ENCODE data around the gene RASD1.
"Not testable (repeated sequence)": the region's sequence is repeated elsewhere in the genome, so short reads cannot be mapped to it uniquely, and the experiment has no call there.

Gene RASD1

DNA sequence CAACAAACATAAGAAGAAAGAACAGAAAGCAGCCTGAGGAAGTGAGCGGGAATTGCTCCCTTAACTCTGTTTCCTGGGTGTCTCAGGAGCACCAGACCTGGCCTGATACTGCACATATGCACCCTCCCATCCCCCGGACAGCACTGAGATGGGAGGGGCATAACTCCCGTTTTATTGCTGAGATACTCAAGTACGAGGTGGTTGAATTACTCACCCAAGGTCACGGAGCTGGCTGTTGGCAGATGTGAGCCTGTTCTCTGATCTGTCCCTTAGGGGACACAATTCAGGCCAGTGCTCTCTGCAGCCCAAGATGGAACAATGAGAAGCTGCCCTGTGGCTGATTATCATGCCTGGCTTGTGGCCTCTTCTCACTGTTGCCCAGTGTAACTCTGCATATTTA is 28.5 kb downstream of the RASD1 start:
- DNase-seq, result no peak

DNA sequence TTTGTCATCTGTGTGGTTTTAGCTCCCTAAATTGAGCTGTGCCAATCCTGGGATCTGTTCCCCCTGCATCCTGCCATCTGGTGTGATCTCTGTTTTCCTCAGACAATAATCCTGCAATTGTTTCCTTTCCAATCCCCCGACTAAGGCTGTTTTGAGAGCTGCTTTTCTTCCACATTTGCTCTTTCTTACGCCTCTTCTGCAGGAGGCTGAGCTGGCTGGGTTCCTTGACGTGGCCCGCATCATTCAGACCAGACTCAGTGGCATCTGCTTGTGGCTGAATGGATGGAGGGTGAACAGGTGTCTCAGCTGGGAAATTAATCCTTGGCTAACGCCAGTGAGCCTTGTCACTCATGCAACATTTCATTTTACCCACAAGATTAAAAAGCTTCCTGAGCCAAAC is 29.2 kb downstream of the RASD1 start:
- DNase-seq, result no peak

DNA sequence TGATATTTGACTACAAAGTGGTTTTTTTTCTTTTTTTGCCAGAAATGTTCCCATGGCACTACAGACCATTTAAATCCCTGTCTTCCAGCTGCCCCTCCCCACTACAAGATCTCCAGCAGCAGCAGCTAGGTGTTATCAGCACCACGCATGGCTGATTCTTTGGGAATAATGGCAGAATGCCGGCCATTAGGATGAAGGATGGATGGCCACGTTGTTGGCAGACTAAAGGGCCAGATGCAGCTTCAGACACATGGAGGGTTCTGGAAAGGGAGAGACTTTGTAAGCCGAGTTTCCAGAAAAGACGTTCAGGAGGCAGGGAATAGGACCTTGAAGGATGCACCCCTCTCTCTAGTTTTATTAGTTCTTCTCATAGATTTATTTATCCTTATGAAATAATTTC is 29.7 kb downstream of the RASD1 start:
- DNase-seq, result no peak

DNA sequence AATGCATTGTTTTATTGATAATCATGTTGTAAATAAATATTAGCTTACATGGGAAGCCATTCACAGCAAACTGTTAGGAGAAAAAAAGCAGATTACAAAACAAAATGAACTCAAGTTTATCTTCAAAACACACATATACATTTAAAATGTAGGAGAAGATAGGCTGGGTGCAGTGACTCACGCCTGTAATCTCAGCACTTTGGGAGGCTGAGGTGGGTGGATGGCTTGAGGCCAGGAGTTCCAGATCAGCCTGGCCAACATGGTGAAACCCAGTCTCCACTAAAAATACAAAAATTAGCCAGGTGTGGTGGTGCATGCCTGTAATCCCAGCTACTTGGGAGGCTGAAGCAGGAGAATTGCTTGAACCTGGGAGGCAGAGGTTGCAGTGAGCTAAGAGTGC is 30.3 kb downstream of the RASD1 start:
- DNase-seq, result not testable (repeated sequence)

DNA sequence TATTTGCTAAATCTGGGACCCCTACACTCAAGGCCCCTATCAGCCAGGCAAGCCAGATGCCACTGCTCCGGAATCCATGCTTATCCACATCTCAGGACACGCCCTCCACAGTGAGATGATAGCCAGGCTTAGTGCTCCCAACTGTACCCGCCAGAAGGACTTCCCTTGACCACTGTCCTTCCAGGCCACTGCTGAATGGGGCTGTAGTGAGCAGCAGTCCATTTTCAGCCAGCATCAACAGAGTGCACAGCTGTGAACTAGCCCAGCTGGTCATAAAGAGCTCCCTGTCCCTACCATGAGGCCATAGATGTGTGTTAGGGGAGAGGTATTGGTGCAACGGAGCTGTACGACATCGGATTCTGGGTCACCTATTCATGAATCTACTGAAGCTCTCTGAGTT is 32.4 kb downstream of the RASD1 start:
- no peak for DNase-seq

DNA sequence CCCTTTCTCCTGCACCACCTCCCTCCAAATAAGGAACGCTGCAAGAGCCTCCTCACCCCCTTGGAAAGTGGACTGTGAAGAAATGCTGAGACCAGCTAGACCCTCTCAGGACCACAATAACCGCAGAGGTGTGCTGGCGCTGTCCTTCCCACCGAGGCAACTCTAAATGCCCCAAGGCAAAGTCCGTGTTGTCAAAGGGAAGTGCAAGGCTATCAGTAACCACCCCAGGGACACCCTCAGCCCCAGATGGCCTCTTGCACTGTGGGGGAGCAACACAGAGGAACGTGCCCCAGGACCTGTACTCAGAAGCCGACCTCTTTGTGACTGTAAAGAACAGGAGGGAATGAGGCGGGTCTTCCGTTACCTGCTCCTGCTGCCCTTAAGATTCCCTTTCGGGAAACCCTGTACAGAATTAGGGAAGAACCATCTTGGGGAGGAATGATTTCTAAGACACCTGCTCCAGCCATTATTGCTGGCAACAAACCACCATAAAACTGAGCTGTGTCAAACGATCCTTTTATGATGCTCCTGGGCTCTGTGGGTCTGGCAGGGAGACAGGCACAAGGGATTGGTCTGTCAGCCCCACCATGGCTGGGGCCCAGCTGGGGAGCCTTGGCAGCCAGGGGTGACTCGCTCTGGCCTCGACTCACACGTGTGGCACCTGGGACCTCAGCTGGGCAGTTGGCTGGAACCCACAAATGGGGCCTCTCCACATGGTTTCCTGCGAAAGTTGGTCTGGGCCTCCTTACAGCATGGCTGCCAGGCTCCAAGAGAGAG is 34.0 kb downstream of the RASD1 start:
- DNase-seq, result no peak

DNA sequence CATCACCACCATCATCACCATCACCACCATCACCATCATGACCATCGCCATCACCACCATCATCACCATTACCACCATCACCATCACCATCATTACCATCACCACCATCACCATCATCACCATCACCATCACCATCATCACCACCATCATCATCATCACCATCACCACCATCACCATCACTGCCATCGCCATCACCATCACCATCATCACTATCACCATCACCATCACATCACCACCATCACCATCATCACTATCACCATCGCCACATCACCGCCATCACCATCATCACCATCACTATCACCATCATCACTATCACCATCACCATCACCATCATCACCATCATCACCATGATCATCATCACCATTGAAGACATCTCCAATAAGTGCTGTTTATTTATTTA is 36.2 kb downstream of the RASD1 start:
- DNase-seq, result no peak

DNA sequence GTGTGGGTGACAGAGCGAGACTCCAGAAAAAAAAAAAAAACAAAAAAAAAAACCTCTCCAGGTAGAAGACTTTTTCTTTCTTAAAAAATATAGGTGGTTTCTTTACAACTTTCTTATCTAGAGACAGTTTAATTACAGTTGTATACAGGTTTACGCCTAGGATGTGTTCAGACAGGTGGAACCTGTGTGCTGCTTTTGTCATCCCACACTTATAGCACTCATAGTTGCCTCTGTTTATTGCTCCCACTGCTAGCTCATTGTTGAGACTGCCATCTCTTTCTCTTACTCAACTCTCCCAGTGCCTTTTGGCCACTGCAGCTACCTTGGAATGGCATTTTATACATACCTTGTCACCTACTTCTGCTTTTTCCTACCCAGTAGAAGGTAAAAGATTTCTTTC is 38.5 kb downstream of the RASD1 start:
- DNase-seq, result no peak

DNA sequence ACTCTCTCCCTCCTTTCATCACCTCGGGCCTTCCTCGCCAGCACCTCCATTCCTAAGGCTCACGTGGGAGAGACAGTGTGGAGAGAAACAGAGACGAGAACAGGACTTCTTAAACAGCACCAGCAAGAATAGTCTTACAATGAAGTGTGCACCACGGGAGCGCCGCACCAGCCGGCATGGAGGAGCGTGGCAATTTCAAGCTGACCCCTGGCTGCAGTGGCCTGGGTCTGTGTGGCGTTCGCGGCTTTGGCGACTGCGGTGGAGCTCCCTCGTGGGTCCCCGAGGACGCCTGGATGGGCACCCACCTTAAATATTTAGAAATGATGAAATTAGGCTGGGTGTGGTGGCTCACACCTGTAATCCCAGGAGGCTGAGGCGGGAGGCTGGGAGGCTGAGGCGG is 39.9 kb downstream of the RASD1 start:
- DNase-seq, result no peak

DNA sequence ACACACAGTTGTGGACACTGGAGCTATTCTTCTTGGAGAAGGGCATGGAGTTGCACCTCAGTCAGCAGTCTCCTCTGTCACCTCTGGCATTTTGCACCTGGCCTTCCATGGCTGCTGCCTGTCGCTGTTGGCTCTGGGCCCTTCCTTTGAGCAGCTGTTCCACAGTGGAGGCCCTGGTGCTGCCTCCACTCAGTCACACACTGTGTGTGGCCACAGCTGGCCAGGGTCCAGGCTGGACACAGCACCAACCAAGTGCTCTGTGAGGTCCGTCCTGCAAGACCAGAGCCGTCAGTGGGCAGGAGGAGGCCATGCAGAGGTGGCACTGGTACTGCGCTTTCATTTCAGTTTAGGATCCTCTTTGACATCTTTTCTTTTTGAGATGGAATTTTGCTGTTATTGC is 41.0 kb downstream of the RASD1 start:
- DNase-seq, result no peak

DNA sequence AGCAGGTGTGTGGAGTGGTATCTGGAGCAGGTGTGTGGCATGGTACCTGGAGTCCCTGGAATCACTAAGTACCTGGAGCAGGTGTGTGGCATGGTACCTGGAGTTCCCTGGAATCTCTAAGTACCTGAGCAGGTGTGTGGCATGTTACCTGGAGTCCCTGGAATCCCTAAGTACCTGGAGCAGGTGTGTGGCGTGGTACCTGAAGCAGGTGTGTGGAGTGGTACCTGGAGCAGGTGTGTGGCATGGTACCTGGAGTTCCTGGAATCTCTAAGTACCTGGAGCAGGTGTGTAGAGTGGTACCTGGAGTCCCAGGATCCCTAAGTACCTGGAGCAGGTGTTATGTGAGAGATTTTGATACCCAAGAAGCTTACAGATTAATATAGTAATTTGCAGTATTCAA is 41.5 kb downstream of the RASD1 start:
- DNase-seq, result not testable (repeated sequence)

DNA sequence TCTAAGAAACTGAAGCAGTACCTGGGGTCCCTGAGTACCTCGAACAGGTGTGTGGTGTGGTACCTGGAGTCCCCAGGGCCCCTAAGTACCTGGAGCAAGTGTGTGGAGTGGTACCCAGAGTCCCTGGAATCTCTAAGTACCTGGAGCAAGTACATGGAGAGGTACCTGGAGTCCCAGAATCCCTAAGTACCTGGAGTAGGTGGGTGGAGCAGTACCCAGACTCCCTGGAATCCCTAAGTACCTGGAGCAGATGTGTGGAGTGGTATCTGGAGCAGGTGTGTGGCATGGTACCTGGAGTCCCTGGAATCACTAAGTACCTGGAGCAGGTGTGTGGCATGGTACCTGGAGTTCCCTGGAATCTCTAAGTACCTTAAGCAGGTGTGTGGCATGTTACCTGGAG is 41.9 kb downstream of the RASD1 start:
- DNase-seq, result no peak

DNA sequence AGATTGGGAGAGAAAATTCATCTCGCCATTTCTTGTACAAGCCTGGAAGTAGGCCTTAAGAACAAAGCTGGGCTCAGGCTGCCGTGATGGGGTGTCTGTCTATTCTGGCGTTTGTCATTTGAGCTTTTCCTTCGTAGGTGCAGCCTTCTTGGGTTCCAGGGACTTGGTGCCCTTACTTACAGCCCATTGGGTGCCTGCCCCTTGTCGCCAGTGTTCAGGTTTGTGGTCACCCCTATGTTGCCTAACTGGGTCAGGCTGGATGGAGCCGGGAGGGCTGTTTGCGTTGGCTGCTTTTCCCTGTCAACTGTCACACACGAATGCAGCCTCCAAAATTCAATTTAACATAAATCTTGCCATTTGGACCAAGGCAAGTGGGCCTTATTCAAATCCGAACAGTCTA is 43.1 kb downstream of the RASD1 start:
- no peak for DNase-seq

DNA sequence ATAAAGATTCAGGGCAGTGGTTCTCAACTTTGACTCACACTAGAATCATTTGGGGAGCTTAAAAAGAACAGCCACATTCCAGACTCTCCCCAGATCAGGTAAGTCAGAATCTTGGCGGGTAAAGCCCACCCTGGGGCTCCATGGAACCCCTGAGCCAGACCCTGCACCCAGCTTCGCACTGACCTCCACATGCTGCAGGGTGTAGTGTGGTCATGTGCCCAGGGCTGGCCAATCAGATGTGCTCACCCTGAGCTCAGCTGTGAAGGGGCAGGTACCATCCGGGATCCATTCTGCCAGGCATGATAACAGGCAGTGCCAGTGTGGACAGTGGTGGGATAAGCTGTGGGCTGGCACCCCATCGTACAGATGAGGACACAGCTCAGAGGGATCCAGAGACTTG is 47.5 kb downstream of the RASD1 start:
- DNase-seq, result no peak

DNA sequence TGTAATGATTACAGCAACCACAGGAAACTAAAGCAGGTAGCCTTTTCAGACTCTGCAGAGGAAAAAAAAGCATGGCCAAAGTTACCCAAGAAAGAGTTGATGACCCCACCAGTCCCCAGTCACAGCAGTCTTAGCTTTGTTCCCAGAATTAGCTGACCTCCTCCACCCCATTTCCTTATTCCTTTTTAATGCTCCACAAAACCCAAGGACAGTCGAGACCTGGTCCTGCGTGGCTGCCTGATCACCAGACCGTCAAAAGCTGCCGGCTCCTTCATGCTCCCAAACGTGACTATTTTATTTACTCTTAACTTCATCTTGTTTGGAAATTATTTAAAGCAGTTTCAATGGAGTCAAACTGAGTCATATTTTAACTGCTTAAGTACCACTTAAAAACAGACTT is 48.1 kb downstream of the RASD1 start:
- DNase-seq, result no peak

DNA sequence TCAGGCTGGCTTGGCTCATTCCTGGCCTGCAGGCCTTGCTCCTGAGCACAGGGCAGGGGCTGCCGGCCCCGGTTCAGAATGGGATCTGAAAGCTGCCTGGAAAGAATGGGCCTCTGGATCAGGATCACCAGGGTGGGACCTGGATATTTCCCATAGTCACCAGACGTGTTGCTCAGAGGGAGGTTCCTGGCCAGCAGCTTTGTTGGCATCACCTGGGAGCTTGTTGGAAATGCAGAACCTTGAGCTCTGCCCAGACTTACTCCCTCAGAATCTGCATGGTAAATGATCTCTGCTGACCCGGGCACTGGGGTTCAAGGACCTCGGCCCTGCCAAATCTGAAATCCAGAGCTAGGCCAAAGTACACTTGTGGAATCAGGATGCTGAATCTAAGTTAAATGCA is 48.9 kb downstream of the RASD1 start:
- DNase-seq, result no peak

DNA sequence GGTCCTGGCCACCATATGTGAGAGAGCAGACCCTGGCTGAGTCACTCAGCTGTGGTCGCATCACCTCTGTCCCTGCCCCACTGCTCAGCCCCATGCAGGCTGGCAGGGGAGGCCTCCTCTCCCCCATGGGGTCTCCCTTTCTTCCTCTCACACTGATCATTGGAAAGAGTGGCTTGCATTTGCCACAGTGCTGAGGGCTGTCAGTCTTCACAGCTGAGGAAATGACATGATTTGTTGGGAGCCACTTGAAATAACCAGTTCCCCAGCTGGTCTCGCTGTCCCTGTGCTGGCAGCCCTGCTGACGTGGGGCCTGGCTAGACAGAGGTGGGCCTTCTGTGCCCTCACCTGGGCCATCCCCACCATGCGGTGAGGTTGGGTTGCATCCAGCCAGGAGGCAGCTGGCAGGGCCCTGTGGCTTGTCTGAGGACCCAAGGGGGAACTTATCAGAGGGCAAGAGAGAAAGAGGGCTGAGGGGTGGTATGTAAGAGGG is 49.5 kb downstream of the RASD1 start:
- DNase-seq, result no peak

DNA sequence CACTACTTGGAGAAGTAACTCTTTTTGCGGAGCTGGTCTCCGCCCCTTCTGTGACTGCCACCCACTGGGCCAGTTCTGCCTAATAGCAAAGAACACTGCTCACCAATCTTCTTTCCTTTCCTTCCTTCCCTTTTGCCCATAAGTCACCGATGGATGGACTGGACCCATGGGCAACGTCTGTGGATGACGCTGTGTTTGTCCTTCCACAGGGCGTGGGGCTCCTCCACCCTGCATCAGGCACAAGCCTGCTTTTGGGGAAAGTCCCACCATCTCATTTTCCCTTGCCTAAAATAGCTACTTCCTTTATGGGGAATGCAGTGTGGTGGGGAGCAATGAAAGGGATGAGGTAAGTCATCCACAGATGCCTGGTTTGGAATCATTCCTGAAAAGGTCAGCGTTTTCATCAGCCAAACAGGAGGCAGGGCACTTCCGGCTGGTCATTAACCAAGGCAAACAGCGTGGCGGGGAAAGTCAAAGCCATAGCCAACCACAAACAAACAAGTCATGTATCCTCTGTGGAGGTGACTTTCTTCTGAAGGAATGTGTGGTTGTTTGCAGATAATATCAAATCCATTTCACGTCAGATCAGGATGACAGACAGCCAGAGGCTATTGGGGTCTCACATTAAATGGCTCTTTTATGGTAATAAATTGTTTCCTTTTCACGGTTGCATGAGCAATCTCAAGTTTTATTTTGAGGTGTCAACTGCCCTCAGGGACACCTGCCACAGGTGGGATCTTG is 50.1 kb downstream of the RASD1 start:
- DNase-seq, result no peak

DNA sequence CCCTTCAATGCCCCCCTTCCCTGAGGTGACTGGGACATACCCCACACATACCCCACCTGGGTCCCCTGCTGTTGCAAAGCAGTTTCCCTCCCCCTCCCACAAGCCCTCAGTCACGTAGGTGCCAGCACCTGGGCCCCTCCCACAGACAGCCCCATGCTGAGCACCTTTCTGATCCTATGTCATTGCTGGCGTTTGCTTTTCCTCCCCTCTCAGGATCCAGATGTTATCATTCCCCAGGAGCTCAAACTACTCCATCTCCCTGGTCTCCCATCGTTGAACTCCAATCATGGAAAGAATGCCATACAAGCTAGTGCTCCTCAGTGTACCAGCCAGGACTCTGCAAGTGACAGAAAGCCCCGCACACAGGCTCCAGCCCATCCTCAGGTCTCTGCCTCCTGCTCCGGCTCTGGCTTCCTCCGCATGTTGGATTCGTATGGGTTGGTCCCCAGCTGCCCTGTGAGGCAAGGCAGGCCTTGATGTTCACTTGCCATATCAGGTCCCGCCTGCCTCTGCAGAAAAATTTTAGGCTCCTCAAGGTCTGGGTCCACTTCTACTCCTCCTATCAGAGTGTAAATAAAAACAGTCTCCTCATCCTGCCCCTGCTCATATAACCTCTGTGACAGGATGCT is 50.8 kb downstream of the RASD1 start:
- DNase-seq, result no peak
